ENCODE measurements around the gene TMEM41B.
"Not testable (repeated sequence)": the region's sequence is repeated elsewhere in the genome, so short reads cannot be mapped to it uniquely, and the experiment has no call there.

Gene TMEM41B

DNA sequence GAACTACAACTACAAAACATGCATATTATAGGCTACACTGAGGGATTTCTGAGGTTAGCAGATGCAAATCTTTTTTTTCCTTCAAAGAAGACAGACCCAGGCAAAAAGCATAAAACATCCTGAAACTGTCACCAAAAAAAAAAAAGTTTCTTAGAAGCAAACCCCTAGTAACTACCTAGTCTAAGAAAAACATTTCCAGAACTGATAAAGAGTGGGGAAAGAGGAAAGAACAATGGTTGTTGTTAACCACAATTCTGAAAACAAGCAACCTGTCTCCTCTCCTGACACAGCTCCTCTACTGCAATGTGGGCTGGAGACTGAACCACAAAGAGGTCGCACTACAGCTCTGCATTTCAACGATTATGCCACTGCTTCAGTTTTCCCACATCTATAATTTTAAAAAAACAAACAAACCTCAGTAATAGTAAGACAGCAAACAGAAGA is 64.2 kb downstream of the TMEM41B start:
- TF ChIP-seq, protein P1, sequence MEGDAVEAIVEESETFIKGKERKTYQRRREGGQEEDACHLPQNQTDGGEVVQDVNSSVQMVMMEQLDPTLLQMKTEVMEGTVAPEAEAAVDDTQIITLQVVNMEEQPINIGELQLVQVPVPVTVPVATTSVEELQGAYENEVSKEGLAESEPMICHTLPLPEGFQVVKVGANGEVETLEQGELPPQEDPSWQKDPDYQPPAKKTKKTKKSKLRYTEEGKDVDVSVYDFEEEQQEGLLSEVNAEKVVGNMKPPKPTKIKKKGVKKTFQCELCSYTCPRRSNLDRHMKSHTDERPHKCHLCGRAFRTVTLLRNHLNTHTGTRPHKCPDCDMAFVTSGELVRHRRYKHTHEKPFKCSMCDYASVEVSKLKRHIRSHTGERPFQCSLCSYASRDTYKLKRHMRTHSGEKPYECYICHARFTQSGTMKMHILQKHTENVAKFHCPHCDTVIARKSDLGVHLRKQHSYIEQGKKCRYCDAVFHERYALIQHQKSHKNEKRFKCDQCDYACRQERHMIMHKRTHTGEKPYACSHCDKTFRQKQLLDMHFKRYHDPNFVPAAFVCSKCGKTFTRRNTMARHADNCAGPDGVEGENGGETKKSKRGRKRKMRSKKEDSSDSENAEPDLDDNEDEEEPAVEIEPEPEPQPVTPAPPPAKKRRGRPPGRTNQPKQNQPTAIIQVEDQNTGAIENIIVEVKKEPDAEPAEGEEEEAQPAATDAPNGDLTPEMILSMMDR (IDR thresholded peaks at IDR 0.05), result no peak
- no peak for TF ChIP-seq ZFX (IDR thresholded peaks at IDR 0.05; ENCODE audit: borderline replicate concordance)
- H3K27ac ChIP-seq, result no peak overlapping the region

DNA sequence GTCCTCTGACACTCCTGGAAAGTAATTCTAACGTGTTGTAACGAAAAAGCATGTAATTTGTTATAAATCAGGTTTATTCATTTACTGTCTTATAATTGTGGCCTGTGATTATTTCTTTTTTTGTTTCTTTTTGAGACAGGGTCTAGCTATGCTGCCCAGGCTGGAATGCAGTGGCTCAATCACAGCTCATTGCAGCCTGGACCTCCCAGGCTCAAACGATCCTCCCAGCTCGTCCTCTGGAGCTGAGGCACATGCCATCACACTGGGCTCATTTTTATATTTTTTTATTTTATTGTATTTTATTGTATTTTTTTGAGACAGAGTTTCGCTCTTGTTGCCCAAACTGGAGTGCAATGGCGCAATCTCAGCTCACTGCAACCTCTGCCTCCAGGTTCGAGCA is 65.1 kb downstream of the TMEM41B start:
- no peak overlapping the region for H3K27ac ChIP-seq
- TF ChIP-seq ZFX (IDR thresholded peaks at IDR 0.05; ENCODE audit: borderline replicate concordance), result no peak
- TF ChIP-seq, protein P1 (IDR thresholded peaks at IDR 0.05), result no peak

DNA sequence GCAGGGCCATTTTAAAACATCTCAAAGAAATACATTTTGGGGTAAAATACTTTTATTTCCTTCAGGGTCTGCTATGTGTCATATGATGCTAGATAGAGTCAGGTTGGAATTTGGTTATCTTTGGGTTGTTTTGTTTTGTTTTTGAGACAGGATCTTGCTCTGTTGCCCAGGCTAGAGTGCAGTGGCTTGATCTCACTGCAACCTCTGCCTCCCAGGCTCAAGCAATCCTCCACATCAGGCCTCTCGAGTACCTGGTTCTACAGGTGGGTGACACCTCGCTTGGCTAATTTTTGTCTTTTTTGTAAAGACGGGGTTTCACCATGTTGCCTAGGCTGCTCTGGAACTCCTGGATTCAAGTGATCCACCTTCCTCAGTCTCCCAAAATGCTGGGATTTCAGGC is 66.5 kb downstream of the TMEM41B start:
- H3K27ac ChIP-seq, result no peak overlapping the region
- TF ChIP-seq, protein P1 (IDR thresholded peaks at IDR 0.05), result no peak
- no peak for TF ChIP-seq ZFX (IDR thresholded peaks at IDR 0.05; ENCODE audit: borderline replicate concordance)

DNA sequence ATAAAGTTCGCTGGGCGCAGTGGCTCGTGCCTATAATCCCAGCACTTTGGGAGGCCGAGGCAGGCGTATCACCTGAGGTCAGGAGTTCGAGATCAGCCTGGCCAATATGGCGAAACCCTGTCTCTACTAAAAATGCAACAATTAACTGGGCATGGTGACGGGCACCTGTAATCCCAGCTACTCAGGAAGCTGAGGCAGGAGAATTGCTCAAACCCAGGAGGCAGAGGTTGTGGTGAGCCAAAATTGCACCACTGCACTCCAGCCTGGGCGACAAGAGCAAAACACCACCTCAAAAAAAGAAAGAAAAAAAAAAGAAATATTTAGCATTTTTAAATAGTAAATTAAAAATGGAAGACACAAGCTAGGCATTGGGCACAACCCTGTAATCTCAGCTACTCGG is 78.2 kb downstream of the TMEM41B start:
- H3K27ac ChIP-seq, result not testable (repeated sequence)

DNA sequence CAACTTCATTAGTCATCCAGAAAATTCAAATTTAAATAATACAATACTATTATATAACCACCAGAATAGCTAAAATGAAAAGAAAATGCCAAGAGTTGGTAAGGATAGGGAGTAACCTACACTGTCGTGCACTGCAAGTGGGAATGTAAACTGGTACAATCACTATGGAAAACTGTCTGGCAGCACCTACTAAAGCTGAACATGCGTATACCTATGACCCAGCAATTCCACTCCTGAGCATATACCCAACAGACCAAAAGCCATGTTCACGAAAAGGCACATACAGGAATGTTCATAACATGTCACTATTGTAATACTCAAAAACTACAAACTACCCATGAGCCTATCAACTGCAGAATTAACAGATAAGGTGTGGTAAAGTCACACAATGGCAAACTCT is 81.9 kb downstream of the TMEM41B start:
- no peak overlapping the region for H3K27ac ChIP-seq
- no peak for TF ChIP-seq ZFX (IDR thresholded peaks at IDR 0.05; ENCODE audit: borderline replicate concordance)
- TF ChIP-seq, protein P1 (IDR thresholded peaks at IDR 0.05), result no peak

DNA sequence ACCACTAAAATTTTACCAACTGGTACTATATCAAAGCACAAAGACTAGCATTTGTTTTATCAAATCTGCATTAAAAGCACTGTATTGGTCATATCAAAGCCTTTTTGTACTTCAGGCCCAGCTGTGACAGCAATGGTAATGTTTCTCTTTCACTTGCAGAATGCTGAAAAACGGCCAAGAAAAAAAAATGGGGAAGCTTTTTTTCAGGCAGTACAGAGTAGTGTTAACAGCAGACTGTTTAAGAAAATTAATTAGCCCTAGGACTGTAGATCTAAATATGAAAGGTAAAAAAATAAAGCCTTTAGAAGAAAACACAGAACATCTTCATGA is 82.6 kb downstream of the TMEM41B start:
- TF ChIP-seq ZFX (IDR thresholded peaks at IDR 0.05; ENCODE audit: borderline replicate concordance), result no peak
- TF ChIP-seq, protein P1 (IDR thresholded peaks at IDR 0.05), result no peak
- no peak overlapping the region for H3K27ac ChIP-seq
